Keratinocyte (primary cell): Measurements from ENCODE around the gene CACNA1E. TPM values are rescaled to one million over a fixed set of nuclear protein-coding genes. Genes with fewer than 3 reads are reported as not detected.

Experiments used
- DNase-seq: peaks from one replicate; pipeline ENCODE4 v3.0.0-alpha.2; 2011; ENCODE audit warnings: low read depth, missing footprints, low spot score
- FAIRE-seq: peaks from 2 replicates; lab custom pipeline; 2011; peaks lifted over from hg19 to GRCh38; lab: Jason Lieb, UNC
- H2AFZ ChIP-seq: 2 replicates; pipeline ENCODE4 v1.6.0; 2012; ENCODE audit warnings: low read length, control low read depth, inconsistent platforms; ENCODE audit not compliant: control insufficient read depth
- H3K27ac ChIP-seq: 2 replicates; pipeline ENCODE4 v1.5.1; 2011; ENCODE audit warnings: low read length; ENCODE audit not compliant: control insufficient read depth, insufficient read depth
- H3K27me3 ChIP-seq: 3 replicates; pipeline ENCODE4 v1.6.0; 2011; ENCODE audit warnings: low read length; ENCODE audit not compliant: control insufficient read depth, insufficient read depth; ENCODE audit errors: extremely low read depth
- H3K36me3 ChIP-seq, 2 experiments: 2 replicates in 1 of 2; 3 replicates in 1 of 2; pipeline ENCODE4 v1.5.1; 2011; ENCODE audit warnings: low read length in 2 of 2, mild to moderate bottlenecking in 1 of 2; ENCODE audit not compliant: control insufficient read depth in 2 of 2, insufficient read depth in 2 of 2; ENCODE audit errors: extremely low read depth in 1 of 2
- H3K4me1 ChIP-seq: 3 replicates; pipeline ENCODE4 v1.5.1; 2011; ENCODE audit warnings: low read length; ENCODE audit not compliant: control insufficient read depth, insufficient read depth; ENCODE audit errors: extremely low read depth
- H3K4me2 ChIP-seq: 3 replicates; pipeline ENCODE4 v1.6.0; 2011; ENCODE audit warnings: low read depth, low read length; ENCODE audit not compliant: control insufficient read depth, insufficient read depth; ENCODE audit errors: extremely low read depth
- H3K4me3 ChIP-seq, 3 experiments: fragments of 200-600 bp in 1 of 3; sonication (generic) in 1 of 3; 2 replicates in 2 of 3; 3 replicates in 1 of 3; pipeline ENCODE4 v1.5.1; 2011 to 2016; ENCODE audit warnings: low read length in 3 of 3, mild to moderate bottlenecking in 3 of 3, control low read depth in 2 of 3, inconsistent platforms in 1 of 3, low read depth in 1 of 3, mixed read lengths in 1 of 3, mixed run types in 1 of 3, moderate library complexity in 1 of 3; ENCODE audit not compliant: control insufficient read depth in 2 of 3, insufficient read depth in 2 of 3; ENCODE audit errors: extremely low read depth in 1 of 3
- H3K79me2 ChIP-seq: 2 replicates; pipeline ENCODE4 v1.6.0; 2012; ENCODE audit warnings: low read length; ENCODE audit not compliant: control insufficient read depth, insufficient read depth
- H3K9ac ChIP-seq: 3 replicates; pipeline ENCODE4 v1.6.0; 2011; ENCODE audit warnings: low read length; ENCODE audit not compliant: control insufficient read depth, insufficient read depth; ENCODE audit errors: extremely low read depth
- H3K9me1 ChIP-seq: 3 replicates; pipeline ENCODE4 v1.6.0; 2011; ENCODE audit warnings: low read length; ENCODE audit not compliant: control insufficient read depth, insufficient read depth; ENCODE audit errors: extremely low read depth
- H3K9me3 ChIP-seq: 2 replicates; pipeline ENCODE4 v1.5.1; 2012; ENCODE audit warnings: low read depth, low read length; ENCODE audit not compliant: control insufficient read depth
- H4K20me1 ChIP-seq: 3 replicates; pipeline ENCODE4 v1.6.0; 2011; ENCODE audit warnings: low read length; ENCODE audit not compliant: control insufficient read depth, insufficient read depth; ENCODE audit errors: extremely low read depth
- CTCF ChIP-seq, 3 experiments: IDR thresholded peaks in 1 of 3; conservative IDR thresholded peaks in 1 of 3; optimal IDR thresholded peaks in 1 of 3; 2 replicates in 2 of 3; 3 replicates in 1 of 3; pipeline versions ENCODE3 to v1.5.1; 2011; ENCODE audit warnings: low read length in 3 of 3, mild to moderate bottlenecking in 3 of 3, moderate library complexity in 2 of 3, control low read depth in 1 of 3, inconsistent platforms in 1 of 3; ENCODE audit not compliant: insufficient read depth in 2 of 3; ENCODE audit errors: extremely low read depth in 1 of 3
- EZH2 ChIP-seq: IDR thresholded peaks from one replicate; pipeline ENCODE4 v1.6.1; 2012; ENCODE audit warnings: inconsistent platforms, mild to moderate bottlenecking, low read length, moderate library complexity
- dilution Hi-C: fragments of 300-500 bp; cut with MboI; formaldehyde crosslinking; loops from one replicate; pipeline ENCODE4 v1.7.0; 2020; ENCODE audit warnings: low sequenced_read_pairs; ENCODE audit not compliant: extremely low pct_ligation_motif_present
- polyA plus RNA-seq, 5 experiments: library from polyadenylated mRNA; depleted of rRNA in 3 of 5; stranded (reverse) in 3 of 5; stranded (forward) in 1 of 5; unstranded in 1 of 5; fragments of >200 nt; gene quantifications; 1 replicate in 1 of 5; 2 replicates in 3 of 5; 3 replicates in 1 of 5; pipeline versions ENCODE4 v1.2.1 to v1.2.3, GENCODE V29; 2011 to 2012; ENCODE audit warnings: missing spikeins in 2 of 5, low read depth in 1 of 5, low replicate concordance in 1 of 5

CACNA1E gene
- polyA plus RNA-seq, 1 donor (not counting 4 experiments of a cell fraction or from before 2014, with no cell fraction given): not detected

GRCh38 chr1:181802466-181802865 is 319.1 kb downstream of the CACNA1E start:
- H3K9me3 ChIP-seq: no peaks in the 10 kb centered on the region
- dilution Hi-C loops: no loop called here
- no peaks in the 10 kb centered on the region for H3K4me1 ChIP-seq
- no peaks in the 10 kb centered on the region for H3K9me1 ChIP-seq
- no peak overlapping the region for H2AFZ ChIP-seq
- FAIRE-seq: no peak
- TF ChIP-seq EZH2 (no peak), CTCF (optimal IDR thresholded peaks at IDR 0.05 in 1 of 3, IDR thresholded peaks at IDR 0.05 in 1 of 3, conservative IDR thresholded peaks at IDR 0.05 in 1 of 3; ENCODE audit: extremely low read depth in 1 of 3, insufficient read depth in 2 of 3, low read length in 3 of 3) (no peak)
- H3K79me2 ChIP-seq: no peaks in the 10 kb centered on the region
- H3K4me2 ChIP-seq: no peak overlapping the region
- DNase-seq: no peak
- no peaks in the 10 kb centered on the region for H3K36me3 ChIP-seq
- peaks cover 7% of the 10 kb centered on the region for H3K27me3 ChIP-seq
- H3K9ac ChIP-seq: no peak overlapping the region
- H3K27ac ChIP-seq: no peak overlapping the region
- no peaks in the 10 kb centered on the region for H4K20me1 ChIP-seq
- no peak overlapping the region for H3K4me3 ChIP-seq

GRCh38 chr1:181803421-181803820 is 320.1 kb downstream of the CACNA1E start:
- no peak for TF ChIP-seq CTCF (optimal IDR thresholded peaks at IDR 0.05 in 1 of 3, IDR thresholded peaks at IDR 0.05 in 1 of 3, conservative IDR thresholded peaks at IDR 0.05 in 1 of 3; ENCODE audit: extremely low read depth in 1 of 3, insufficient read depth in 2 of 3, low read length in 3 of 3)
- TF ChIP-seq EZH2: no peak
- Histone ChIP-seq H3K4me3 (no peak overlapping the region), H3K4me1 (no peaks in the 10 kb centered on the region), H3K9ac (no peak overlapping the region), H3K9me1 (no peaks in the 10 kb centered on the region), H3K9me3 (no peaks in the 10 kb centered on the region), H3K36me3 (no peaks in the 10 kb centered on the region), H4K20me1 (no peaks in the 10 kb centered on the region), H3K4me2 (no peak overlapping the region), H3K27ac (no peak overlapping the region), H3K27me3 (peaks cover 7% of the 10 kb centered on the region), H3K79me2 (no peaks in the 10 kb centered on the region), H2AFZ (no peak overlapping the region)
- FAIRE-seq (no peak), DNase-seq (no peak)
- dilution Hi-C loops: no loop called here
